Activated naive CD4-positive, alpha-beta T cell treated with Interleukin-2 at 50 U/mL for 16 hours (primary cell): ENCODE measurements around the gene SLC36A2.
"Not testable (repeated sequence)": the region's sequence is repeated elsewhere in the genome, so short reads cannot be mapped to it uniquely, and the experiment has no call there.

ENCODE experiments used
- DNase-seq: peaks from one replicate; pipeline ENCODE4 v3.0.0-alpha.2; 2020

Gene SLC36A2

DNA sequence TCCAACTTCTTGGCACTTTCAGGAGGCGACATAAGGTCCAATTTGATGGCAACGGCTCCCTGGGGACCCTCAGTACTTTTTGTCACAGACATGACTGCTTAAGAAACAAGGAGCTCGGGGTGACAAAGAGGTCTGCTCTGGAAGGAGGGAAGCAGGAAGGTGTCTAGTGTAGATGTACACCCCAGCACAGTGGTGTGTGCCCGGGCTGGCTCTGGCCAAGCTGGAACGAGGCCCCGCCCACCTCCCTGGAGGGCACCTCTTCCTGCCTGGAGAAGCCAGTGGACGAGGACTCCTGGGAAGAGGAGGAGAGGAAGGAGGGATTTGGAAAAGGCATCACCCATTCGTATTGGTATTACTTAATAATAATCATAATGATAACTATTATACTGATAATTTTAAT, at the start of gene SLC36A2:
Gene SLC36A2 (minus strand): TSS at position 191 of the 400 bp plus-strand sequence. CDS start 99 bp downstream, at position 92.
- DNase-seq: no peak

DNA sequence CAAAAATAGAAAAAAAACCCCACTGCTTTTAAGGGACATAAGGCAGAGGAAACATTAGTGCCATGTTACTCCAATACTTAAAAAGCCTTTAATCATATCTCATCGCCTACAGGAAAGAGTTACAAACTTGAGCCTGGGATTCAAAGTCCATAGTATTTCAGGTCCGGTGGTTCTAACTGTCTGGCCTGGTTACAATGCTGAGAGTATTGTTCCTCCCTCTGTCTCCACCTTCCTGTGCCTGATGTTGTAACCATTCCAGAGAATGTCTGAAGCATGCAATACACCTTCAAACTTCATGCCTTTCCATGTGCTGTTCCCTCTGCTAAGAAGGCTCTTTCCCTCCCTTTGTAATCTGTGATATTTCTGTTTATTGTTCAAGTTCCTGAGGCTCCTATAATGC, 41.6 kb upstream of the SLC36A2 start:
- no peak for DNase-seq

DNA sequence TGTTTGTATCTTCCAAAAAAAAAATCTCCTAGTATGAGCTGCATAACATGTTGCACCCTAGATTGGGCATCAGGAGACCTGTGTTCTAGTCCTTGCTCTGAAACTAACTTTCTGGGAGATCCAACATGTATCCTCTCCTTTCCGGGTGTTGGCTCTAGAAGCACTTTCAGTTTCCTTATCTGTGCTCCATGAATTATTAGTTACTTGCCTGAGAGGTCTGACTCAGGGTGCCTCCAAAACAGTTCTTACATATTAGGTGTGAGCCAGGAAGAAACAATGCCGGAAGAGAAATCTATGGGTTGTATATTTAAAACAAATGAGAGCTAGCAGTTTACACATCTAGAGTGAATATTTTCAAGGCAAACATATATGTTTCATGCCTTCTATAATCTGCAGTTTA, 36.7 kb upstream of the SLC36A2 start:
- no peak for DNase-seq

DNA sequence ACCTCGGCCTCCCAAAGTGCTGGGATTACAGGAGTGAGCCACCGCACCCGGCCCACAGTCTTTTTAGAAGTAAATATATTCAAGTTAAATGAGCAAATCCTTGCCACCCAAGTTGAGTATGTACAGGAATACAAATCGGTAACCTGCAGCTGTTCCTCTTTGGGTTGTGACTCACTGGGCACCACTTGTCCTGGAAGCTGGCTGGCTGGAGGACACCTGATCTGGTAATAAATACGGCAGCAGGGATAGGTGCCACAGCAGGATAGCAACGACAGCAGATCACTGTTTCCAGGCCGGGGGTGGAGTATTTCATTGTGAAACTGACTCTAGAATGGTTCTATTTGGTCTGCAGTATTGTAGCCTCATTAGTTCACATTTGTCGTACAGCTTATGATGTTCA, 35.7 kb upstream of the SLC36A2 start:
- DNase-seq: no peak

DNA sequence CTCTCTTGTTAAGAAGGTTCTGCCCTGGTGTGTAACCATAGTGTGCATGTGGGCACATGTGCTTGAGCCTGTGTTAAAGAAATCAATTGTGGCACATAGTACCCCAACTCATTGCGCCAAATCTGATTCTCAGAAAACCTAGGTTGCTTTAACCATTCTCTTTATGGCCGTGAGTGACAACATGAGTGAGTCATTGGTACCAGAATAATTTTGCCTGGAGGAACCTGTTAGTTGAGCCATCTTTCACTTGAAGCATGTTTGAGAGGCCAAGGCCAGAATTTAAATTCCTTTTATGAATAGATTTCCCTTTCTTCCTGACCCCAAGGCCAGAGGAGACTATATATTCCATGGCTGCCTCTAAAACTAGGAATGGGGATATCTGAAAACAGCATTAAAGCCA, 35.2 kb upstream of the SLC36A2 start:
- no peak for DNase-seq

DNA sequence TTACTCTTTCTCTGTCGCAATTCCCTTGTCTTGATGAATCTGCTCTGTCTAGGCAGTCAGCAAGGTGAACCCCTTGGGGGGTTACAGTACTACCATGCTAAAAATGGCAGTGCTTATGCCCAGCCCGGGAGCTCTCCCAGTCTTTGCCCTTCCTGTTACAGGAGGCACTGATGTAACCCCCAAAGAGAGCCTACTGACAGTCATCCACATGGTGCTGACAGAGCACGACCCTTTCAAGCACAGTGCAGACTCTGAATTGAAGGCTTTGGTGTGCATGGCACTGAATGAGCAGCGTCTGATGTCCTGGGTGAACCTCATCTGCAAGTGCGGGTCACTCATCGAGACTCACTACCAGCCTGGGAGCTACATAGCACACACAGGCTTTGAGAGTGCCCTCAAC, 34.5 kb upstream of the SLC36A2 start:
- no peak for DNase-seq

DNA sequence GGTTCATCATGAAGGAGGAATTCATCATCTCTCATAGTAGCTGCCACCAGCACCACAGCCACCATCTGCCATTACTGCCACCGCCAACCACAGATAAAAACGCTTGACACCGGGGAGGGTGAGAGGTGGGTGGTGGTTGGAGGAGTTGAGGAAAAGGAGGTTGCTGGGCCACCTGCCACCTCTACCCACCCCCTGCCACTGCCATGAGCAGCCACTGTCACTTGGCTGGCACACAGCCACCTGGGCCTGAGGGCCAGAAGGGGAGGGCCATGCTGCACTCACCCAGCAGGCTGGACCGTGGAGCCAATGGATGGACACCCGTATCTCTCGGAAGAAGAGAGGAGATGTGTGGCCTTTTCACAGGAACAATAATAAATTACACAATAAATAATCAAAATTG, 31.3 kb upstream of the SLC36A2 start:
- no peak for DNase-seq

DNA sequence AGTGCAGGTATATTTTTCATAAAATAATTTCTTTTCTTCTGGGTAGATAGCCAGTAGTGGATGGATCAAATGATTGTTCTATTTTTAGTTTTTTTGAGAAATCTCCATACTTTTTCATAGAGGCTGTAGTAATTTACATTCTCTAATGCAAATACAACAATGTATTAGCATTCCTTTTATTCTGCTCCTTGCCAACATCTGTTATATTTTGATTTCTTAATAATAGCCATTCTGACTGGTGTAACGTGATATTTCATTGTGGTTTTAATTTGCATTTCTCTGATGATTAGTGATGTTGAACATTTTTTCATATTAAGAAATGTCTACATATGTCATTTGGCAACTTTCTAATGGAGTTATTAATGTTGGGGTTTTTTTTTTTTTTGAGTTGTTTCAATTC, 27.2 kb upstream of the SLC36A2 start:
- no peak for DNase-seq

DNA sequence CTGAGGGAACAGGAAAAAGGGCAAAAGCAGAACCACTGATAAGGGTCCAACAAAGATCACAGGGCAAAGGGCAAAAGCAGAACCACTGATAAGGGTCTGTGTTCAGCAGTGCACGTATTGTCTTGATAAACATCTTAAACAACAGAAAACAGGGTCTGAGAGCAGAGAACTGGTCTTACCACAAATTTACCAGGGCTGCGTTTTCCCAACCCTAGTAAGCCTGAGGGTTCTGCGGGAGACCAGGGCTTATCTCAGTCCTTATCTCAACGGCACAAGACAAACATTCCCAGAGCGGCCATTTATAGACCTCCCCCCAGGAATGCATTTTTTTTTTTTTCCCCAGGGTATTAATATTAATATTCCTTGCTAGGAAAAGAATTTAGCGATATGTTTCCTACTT, 19.7 kb upstream of the SLC36A2 start:
- DNase-seq: not testable (repeated sequence)

DNA sequence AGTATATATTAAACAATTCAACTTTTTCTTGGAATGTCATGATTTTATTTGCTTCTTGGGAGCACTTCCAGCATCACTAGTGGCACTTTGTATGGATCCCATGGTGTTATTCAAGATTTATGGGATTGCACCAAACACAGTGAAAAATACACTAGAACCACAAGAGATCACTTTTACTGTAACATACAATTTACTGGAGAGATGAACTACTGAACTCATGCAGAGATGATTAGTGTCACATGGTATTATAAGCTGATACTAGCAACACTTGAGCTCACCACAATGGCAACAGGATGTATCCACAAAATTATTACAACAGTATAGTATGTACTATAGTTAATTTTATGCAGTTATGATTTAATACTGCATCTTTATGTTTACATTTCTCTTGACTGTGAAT, 16.3 kb upstream of the SLC36A2 start:
- no peak for DNase-seq

DNA sequence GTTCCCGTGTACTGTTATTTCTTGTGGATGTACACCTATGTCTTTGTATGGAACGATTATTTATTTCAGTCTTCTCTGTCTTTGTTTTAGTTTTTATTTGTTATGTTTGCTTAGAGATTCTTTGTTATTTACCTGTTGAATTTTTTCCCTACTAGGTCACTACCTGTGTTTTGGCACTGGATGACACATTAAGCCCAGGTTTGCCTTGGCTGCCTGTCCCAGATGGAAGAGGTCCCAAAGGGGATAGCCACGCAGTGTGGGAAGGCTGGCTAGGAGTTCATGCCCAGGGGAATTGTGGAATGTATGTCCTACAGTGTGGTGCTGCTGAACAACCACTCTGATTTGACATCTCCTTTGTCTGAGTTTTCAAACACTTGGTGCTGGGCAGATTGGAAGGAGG, 15.6 kb upstream of the SLC36A2 start:
- no peak for DNase-seq

DNA sequence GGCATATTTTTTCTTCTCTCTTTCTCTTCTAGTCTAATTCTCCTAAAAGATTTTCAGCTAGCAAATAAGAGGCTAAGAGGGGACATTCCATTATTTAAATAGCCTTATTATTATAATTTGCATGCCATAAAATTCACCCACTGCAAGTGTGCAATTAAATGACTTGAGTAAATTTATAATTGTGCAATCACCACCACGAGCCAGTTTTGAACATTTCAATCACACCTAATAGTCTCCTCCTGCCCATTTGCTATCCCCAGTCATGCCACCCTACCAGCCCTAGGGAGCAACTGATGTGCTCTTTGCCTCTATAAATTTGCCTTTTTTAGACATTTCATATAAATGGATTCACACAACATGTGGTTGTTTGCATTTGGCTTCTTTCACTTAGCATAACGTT, 12.0 kb upstream of the SLC36A2 start:
- DNase-seq: no peak

DNA sequence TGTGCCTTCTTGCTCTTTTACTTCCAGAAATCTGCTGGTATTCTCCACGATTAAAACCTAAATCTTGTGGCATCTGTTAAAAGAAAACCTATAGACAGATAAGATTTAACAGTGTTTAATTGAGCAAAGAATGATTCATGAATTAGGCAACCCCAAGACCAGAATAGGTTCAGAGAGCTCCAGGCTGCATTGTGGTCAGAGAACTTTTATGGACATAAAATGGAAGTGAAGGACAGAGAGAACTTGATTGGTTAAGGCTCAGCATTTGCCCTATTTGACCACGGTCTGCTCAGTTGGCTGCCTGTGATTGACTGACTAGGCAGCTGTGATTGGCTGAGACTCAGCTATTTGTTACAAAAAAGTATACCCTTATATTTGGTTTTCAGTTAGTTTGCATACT, 10.4 kb upstream of the SLC36A2 start:
- DNase-seq: no peak

DNA sequence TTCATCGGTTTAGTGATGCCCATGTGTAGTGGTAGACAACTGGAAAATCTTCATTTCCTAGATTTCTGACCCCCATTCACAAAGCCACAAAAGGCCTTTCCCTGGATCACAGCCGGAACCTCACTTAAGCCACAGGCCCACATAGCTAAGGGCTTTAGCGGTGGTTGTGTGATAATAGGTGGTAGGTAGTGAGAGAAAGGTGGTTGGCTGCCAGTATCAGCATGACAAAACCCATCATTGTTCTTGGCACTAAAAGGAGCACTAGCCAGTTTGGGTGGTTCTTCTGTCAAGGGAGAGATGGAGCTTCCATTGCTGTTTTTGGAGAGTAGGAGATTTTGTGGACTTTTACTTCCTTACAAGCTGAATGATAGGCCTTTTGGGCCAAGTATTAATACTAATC, 9.7 kb upstream of the SLC36A2 start:
- DNase-seq: no peak

DNA sequence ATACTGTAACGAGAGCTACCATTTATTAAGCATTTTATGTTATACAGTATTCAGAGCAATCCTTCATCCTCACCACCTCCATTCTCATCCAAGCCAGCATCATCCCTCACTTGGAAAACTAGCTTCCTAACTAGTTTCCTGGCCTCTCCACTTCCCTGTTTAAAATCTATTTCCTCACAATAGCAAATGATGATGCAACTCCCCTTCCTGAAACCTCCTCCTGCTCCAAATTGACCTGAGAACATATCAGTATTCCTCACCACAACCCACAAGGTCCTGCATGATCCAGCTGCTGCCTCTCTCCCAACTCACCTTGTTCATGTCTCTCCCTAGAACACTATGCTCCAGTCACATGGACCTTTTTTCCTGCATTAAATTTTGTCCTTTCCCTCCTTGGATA, 4.3 kb upstream of the SLC36A2 start:
- DNase-seq: no peak

DNA sequence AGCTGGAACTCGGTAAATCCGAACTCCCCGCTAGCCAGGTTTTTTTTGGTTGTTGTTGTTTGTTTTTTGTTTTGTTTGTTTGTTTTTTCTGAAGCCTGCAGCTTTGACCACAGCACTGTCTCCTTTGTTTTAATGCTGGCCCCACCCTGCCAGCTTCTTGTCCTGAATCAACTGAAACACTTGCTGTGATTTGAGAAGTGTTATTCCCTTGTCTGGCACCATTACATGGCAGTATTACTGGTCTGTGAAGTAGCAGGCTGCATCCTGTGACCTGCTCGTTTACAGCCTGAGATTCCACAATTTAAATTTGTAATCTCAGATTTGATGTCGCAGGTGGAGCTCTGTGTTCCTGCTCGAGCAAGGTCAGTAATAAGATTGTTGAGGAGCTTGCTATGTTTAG, 1.4 kb upstream of the SLC36A2 start:
- DNase-seq: no peak

DNA sequence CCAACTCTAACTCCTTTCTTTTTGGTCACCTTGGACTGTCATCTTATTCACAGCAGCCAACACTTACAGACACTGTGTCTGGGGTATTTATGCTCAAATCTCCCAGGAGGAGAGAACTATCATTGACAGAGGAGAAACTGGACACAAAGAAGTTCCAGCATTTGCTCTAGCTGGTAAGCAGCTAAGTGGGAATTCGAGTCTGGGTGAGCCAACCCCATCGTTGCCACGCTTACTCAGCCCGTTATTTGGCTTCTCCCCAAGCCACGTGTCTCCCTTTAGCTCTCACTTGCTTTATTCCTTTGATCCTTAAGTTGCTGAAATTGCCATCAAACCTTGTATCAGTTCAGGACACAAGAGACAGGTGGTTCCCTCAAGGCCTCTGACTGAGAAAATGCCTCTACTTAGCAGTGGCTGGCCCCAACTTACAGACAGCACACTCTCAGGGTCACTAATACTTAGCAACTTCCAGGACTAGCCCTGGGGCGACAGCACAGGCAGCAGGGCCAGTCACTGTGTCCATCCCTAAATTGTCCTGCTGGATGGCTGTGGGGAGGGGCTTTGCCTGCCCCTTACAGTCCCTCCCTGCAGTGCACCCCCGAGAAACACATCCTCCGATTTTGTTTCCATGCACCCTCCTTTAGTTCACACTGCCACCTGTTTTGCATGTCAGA, 1.4 kb downstream of the SLC36A2 start:
- DNase-seq: no peak

DNA sequence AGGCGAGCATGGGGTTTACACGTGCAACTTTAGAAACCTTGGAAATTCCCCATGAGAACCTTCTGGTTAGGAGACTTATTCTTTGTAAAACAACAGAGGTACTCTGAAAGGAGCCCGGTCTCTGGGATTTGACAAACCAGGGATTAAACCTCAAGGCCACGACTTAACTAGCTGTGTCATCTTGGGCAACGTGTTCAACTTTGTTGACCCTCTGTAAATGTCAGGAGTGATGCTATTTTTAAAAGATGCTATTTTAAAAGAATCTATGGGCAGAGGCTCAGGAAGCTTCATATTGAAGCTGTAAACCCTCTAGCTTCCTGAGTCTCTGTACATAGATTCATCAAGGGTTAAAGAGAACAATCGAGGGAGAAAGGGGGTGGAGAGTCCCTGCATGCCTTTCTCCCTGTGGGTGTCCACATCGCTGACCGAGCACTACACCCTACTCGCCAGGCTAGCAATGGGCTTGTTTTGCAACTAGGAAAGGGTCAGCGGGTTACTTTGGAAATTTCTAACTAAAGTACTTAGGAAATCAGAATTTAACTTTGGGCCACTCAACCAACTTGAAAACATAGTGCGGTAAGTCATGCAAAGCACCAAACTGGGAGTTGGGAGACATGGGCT, 2.1 kb downstream of the SLC36A2 start:
- DNase-seq: no peak

DNA sequence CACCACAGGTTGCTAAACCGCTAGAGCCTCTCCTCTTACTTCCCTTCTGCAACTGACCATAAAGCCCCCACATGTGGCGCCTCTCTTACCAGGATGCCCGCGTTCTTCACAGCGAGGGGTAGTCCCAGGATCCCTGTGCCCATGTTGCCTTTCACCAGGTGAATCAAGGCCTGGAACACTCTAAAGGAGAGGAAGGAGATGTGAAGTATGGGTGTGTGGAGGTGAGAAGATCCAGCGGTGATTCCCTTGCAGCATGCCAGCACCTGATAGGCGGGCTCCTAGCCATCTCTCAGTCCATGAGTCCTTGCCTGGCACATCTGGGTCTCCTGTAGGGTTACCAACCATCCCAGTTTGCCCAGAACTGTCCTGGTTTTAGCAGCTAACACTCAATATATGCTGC, 3.3 kb downstream of the SLC36A2 start:
- no peak for DNase-seq

DNA sequence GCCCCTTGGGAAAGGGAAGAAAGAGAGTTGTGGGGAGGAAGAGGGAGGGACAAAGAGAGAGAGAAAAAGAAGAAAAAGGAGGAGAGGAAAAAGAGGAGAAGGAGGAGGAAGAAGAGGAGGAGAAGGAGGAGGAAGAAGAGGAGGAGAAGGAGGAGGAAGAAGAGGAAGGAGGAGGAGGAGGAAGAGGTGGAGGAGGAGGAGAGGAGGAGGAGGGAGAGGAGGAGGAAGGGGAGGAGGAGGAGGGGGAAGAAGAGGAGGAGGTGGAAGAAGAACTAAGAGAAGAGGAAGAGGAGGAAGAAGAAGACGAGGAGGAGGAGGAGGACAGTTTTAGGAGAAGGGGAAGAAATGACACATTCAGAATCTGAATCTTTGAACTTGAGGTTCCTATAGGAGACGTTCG, 7.4 kb downstream of the SLC36A2 start:
- DNase-seq: no peak

DNA sequence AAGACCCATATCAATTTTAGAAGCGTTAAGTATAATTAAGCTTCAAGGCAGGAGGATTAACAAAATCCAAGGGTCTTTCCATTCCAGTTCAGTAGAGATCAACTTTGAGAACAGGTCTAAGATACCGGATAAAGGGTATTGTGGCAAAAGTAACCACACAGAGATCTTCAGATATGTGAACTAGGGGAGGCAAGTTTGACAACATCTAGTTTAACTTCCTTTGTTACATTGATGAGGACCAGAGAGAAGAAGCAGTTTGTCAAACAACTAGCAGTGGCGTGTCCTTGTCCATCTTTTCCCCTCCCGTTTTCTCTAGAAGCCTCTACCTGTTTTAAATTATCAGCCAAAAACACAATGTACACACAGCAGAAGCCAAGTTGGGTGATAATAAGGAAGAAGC, 8.6 kb downstream of the SLC36A2 start:
- no peak for DNase-seq

DNA sequence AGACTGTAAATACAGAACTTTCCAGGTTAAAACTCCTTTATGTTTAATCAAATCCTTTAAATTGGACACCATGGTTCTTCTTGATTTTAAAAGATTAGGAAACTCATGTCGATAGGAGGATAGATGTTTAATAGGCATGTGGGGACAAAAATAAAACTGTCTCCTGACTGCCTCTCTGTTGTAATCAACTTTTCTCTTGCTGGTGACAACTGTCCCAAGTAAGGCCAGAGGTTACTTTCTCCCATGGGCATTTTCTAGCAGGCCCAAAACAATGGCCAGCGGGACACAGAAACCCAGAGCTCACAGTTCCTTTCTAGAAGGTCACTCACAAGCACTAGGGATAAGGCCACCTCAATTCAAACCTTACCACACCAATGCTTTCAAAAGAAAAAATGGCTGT, 14.5 kb downstream of the SLC36A2 start:
- no peak for DNase-seq

DNA sequence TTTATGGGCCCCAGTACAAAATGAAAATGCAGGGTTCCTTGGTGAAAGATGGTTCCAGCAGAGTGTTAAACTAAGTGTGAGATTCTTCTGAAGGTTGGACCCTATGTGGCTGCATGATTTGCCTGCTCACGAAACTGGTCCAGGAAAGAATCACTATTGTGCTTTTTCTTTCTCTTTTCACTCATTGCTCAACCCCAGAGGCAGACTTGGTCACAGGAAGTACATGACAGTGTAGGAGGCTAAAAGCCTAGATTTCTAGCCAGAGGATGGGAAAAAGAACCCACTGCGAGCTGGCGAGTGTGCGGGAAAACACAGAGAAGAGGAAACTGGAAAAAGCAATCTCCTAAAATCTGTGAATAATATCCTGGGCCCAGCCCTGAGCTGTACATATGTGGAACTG, 18.6 kb downstream of the SLC36A2 start:
- DNase-seq: no peak

DNA sequence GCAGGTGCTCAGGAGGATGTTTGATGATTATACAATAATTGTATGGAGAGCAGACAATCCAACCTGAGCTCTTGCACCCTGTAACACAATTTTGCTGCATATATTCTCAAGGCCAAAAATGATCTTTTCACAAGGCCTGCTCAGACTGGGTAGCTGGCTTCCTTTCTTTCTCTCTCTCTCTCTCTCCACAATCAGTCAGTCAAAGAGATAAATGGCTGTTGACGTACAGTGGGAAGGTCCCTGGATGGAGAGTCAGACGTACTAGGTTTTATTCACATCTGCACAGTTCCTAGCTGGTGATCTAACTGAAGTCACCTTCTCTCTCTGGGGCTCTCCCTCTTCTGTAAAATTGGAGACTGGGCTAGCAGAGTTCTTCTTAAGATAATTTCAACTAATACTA, 19.8 kb downstream of the SLC36A2 start:
- DNase-seq: no peak

DNA sequence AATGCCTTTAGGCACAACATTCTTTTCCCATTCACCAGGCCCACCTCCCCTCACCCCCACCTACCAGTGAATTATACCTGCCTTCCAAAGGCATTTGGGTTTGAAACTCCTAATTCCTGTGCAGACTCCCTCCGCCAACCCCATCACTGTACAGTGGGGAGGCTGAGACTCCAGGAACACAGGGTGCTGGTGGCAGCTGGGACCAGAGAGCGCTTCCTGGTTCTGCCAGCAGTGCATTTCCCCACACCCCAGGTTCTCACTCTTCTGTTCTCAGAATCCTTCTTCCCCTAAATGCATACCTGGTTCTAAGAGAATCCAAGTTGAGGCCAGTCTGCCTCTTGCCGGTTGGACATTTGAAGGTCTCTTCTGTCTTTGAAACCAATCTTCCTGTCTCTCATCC, 21.1 kb downstream of the SLC36A2 start:
- DNase-seq: no peak
